Measurements from ENCODE around the gene AHCY.
"Not testable (repeated sequence)": the region's sequence is repeated elsewhere in the genome, so short reads cannot be mapped to it uniquely, and the experiment has no call there.

The AHCY gene

DNA sequence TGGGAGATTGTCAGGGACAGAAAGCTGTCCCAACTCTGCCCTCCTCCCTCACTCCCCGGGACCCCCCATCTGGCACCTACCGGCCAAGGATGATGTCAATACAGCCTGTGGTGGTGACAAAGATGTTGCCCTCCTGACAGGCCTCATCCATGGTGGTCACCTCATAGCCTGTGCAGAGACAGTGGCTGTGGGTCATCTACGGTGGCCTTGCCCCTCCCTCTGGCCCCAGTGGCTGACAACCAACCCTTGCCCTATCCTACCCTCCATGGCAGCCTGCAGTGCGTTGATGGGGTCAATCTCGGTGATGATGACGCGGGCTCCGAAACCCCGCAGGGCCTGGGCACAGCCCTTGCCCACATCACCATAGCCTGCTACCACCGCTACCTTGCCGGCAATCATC lies 12.7 kb downstream of the AHCY start:
- peaks cover 57 to 90% of the 10 kb centered on the region in 2 donors for H3K36me3 ChIP-seq (replicated peaks in 1 of 2; ENCODE audit: control insufficient read depth in 2 of 2, insufficient read depth in 2 of 2, low read length in 2 of 2)
- no peak overlapping the region for H2BK120ac ChIP-seq (ENCODE audit: low read depth, low read length)
- no peak overlapping the region for H3K27ac ChIP-seq (replicated peaks; ENCODE audit: low read length)
- no peak overlapping the region for H3K9ac ChIP-seq (ENCODE audit: low read depth, low read length, poor library complexity)
- no peak overlapping the region for H3K4ac ChIP-seq (ENCODE audit: low read length)
- no peak overlapping the region for H2BK5ac ChIP-seq (ENCODE audit: low read length)
- no peak overlapping the region for H3K4me2 ChIP-seq (ENCODE audit: insufficient read depth, low read length, poor library complexity, severe bottlenecking)
- no peak overlapping the region for H3K23ac ChIP-seq (ENCODE audit: low read depth, low read length, poor library complexity)
- no peak overlapping the region for H2BK12ac ChIP-seq (ENCODE audit: low read length)
- H4K91ac ChIP-seq (ENCODE audit: low read depth, low read length, poor library complexity) = no peak overlapping the region
- no CpG with 5 or more reads among the region's 11 CpGs for WGBS, 2 donors (ENCODE audit: extremely low coverage in 2 of 2, insufficient read length in 2 of 2, insufficient replicate concordance in 1 of 2)
- peak overlapping the region in 1 of 2 donors; percentile 14 for H3K4me3 ChIP-seq (ENCODE audit: low read length in 2 of 2)
- no peaks in the 10 kb centered on the region for H3K4me1 ChIP-seq (ENCODE audit: control insufficient read depth in 2 of 2, insufficient read depth in 1 of 2, low read depth in 1 of 2, low read length in 2 of 2)
- H2AK5ac ChIP-seq (ENCODE audit: low read depth, low read length) = no peak overlapping the region
- H3K14ac ChIP-seq (ENCODE audit: low read length) = no peak overlapping the region
- no peak overlapping the region for H2BK15ac ChIP-seq (ENCODE audit: low read length)
- DNase-seq (ENCODE audit: low spot score) = no peak
- H2AFZ ChIP-seq (ENCODE audit: low read length) = no peak overlapping the region
- peaks cover 2% of the 10 kb centered on the region for H3K79me1 ChIP-seq (ENCODE audit: low read depth, low read length)
- peak overlapping the region; percentile 3 for H4K8ac ChIP-seq (ENCODE audit: low read depth, low read length)
- no peaks in the 10 kb centered on the region for H3K9me3 ChIP-seq (replicated peaks in 1 of 2; ENCODE audit: control insufficient read depth in 2 of 2, insufficient read depth in 1 of 2, low read depth in 1 of 2, low read length in 2 of 2)
- no peaks in the 10 kb centered on the region for H3K27me3 ChIP-seq (ENCODE audit: control insufficient read depth in 3 of 3, insufficient read depth in 3 of 3, low read depth in 1 of 3, low read length in 3 of 3)
- H3K18ac ChIP-seq (ENCODE audit: low read length) = no peak overlapping the region

DNA sequence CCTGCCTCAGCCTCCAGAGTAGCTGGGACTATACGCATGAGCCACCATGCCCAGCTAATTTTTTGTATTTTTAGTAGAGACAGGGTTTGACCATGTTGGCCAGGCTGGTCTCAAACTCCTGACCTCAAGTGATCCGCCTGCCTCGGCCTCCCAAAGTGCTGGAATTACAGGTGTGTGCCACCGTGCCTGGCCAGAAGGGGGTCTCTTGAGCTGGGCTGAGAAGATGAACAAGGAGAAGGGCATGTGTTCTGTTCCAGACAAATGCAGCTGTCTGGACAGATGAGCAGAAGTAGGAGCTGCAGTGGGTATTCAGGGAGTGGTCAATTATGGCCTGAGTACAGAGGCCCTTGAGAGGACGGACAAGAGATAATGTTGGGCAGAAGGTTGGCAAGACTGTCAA lies 15.7 kb downstream of the AHCY start:
- DNase-seq (ENCODE audit: low spot score); H3K27ac ChIP-seq (replicated peaks; ENCODE audit: low read length); H2AFZ ChIP-seq (ENCODE audit: low read length); H3K4me1 ChIP-seq (ENCODE audit: control insufficient read depth in 2 of 2, insufficient read depth in 1 of 2, low read depth in 1 of 2, low read length in 2 of 2); H2BK15ac ChIP-seq (ENCODE audit: low read length); H3K18ac ChIP-seq (ENCODE audit: low read length); H3K14ac ChIP-seq (ENCODE audit: low read length); H3K4me2 ChIP-seq (ENCODE audit: insufficient read depth, low read length, poor library complexity, severe bottlenecking); H2BK120ac ChIP-seq (ENCODE audit: low read depth, low read length); H3K4me3 ChIP-seq (ENCODE audit: low read length in 2 of 2); H2AK5ac ChIP-seq (ENCODE audit: low read depth, low read length); H3K27me3 ChIP-seq (ENCODE audit: control insufficient read depth in 3 of 3, insufficient read depth in 3 of 3, low read depth in 1 of 3, low read length in 3 of 3); H3K4ac ChIP-seq (ENCODE audit: low read length); H3K9ac ChIP-seq (ENCODE audit: low read depth, low read length, poor library complexity); H3K23ac ChIP-seq (ENCODE audit: low read depth, low read length, poor library complexity); H4K91ac ChIP-seq (ENCODE audit: low read depth, low read length, poor library complexity); H3K9me3 ChIP-seq (replicated peaks in 1 of 2; ENCODE audit: control insufficient read depth in 2 of 2, insufficient read depth in 1 of 2, low read depth in 1 of 2, low read length in 2 of 2); H2BK5ac ChIP-seq (ENCODE audit: low read length); H2BK12ac ChIP-seq (ENCODE audit: low read length); H4K8ac ChIP-seq (ENCODE audit: low read depth, low read length); H3K79me1 ChIP-seq (ENCODE audit: low read depth, low read length): not testable (repeated sequence)
- H3K36me3 ChIP-seq (replicated peaks in 1 of 2; ENCODE audit: control insufficient read depth in 2 of 2, insufficient read depth in 2 of 2, low read length in 2 of 2) = peaks cover 65 to 90% of the 10 kb centered on the region in 2 donors
- WGBS, 2 donors (ENCODE audit: extremely low coverage in 2 of 2, insufficient read length in 2 of 2, insufficient replicate concordance in 1 of 2) = no CpG with 5 or more reads among the region's 5 CpGs

DNA sequence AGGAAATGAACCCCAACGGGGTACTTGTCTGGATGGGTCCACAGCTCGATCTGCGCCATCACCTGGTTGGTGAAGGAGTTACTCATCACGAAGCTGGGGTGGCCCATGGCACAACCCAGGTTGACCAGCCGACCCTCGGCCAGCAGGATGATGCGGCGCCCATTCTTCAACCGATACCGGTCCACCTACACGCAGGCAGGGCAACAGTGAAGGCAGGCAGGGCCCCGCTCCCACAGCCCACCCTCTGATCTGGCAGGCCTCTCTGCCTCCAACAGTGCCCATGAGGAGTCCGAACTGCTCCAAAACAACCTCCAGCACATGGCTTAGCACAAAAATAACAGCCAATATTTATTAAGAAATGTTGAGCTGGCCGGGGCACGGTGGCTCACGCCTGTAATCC lies 17.7 kb downstream of the AHCY start:
- Histone ChIP-seq H4K91ac (ENCODE audit: low read depth, low read length, poor library complexity) (no peak overlapping the region), H3K36me3 (replicated peaks in 1 of 2; ENCODE audit: control insufficient read depth in 2 of 2, insufficient read depth in 2 of 2, low read length in 2 of 2) (peaks cover 59 to 90% of the 10 kb centered on the region in 2 donors), H3K27ac (replicated peaks; ENCODE audit: low read length) (no peak overlapping the region), H2AK5ac (ENCODE audit: low read depth, low read length) (no peak overlapping the region), H2BK15ac (ENCODE audit: low read length) (no peak overlapping the region), H3K9me3 (replicated peaks in 1 of 2; ENCODE audit: control insufficient read depth in 2 of 2, insufficient read depth in 1 of 2, low read depth in 1 of 2, low read length in 2 of 2) (no peaks in the 10 kb centered on the region), H4K8ac (ENCODE audit: low read depth, low read length) (peak overlapping the region; percentile 88), H2BK5ac (ENCODE audit: low read length) (no peak overlapping the region), H3K79me1 (ENCODE audit: low read depth, low read length) (no peaks in the 10 kb centered on the region), H3K23ac (ENCODE audit: low read depth, low read length, poor library complexity) (no peak overlapping the region), H3K4me3 (ENCODE audit: low read length in 2 of 2) (no peak overlapping the region), H2BK12ac (ENCODE audit: low read length) (no peak overlapping the region), H3K9ac (ENCODE audit: low read depth, low read length, poor library complexity) (no peak overlapping the region), H2BK120ac (ENCODE audit: low read depth, low read length) (peak overlapping the region; percentile 61), H3K4me1 (ENCODE audit: control insufficient read depth in 2 of 2, insufficient read depth in 1 of 2, low read depth in 1 of 2, low read length in 2 of 2) (no peaks in the 10 kb centered on the region), H3K27me3 (ENCODE audit: control insufficient read depth in 3 of 3, insufficient read depth in 3 of 3, low read depth in 1 of 3, low read length in 3 of 3) (no peaks in the 10 kb centered on the region), H3K4ac (ENCODE audit: low read length) (no peak overlapping the region), H3K14ac (ENCODE audit: low read length) (no peak overlapping the region), H3K4me2 (ENCODE audit: insufficient read depth, low read length, poor library complexity, severe bottlenecking) (no peak overlapping the region), H2AFZ (ENCODE audit: low read length) (no peak overlapping the region), H3K18ac (ENCODE audit: low read length) (no peak overlapping the region)
- DNase-seq (ENCODE audit: low spot score) = no peak
- no CpG with 5 or more reads among the region's 16 CpGs for WGBS, 2 donors (ENCODE audit: extremely low coverage in 2 of 2, insufficient read length in 2 of 2, insufficient replicate concordance in 1 of 2)

DNA sequence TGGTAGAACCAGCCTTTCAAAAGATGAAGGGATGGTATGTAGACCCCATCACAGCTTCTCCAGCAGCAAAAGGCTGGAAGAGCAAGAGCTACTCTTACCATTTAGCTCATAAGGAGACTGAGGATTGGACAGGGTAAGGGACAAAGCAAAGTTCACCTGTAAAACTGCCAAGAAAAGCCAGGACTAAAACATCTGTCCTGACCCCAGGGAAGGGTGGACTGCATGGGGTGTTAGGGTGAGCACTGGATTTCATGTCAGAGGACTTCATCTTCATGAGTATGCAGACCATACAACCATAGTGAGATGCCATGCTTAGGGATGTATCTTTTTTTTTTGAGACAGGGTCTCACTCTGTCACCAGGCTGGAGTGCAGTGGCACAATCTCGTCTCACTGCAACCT lies 19.3 kb downstream of the AHCY start:
- Histone ChIP-seq H3K9ac (ENCODE audit: low read depth, low read length, poor library complexity) (no peak overlapping the region), H3K18ac (ENCODE audit: low read length) (no peak overlapping the region), H3K27me3 (ENCODE audit: control insufficient read depth in 3 of 3, insufficient read depth in 3 of 3, low read depth in 1 of 3, low read length in 3 of 3) (no peaks in the 10 kb centered on the region), H4K8ac (ENCODE audit: low read depth, low read length) (no peak overlapping the region), H3K4me2 (ENCODE audit: insufficient read depth, low read length, poor library complexity, severe bottlenecking) (no peak overlapping the region), H2AK5ac (ENCODE audit: low read depth, low read length) (no peak overlapping the region), H3K14ac (ENCODE audit: low read length) (no peak overlapping the region), H2AFZ (ENCODE audit: low read length) (no peak overlapping the region), H3K4me3 (ENCODE audit: low read length in 2 of 2) (no peak overlapping the region), H3K4ac (ENCODE audit: low read length) (no peak overlapping the region), H2BK15ac (ENCODE audit: low read length) (no peak overlapping the region), H4K91ac (ENCODE audit: low read depth, low read length, poor library complexity) (no peak overlapping the region), H3K4me1 (ENCODE audit: control insufficient read depth in 2 of 2, insufficient read depth in 1 of 2, low read depth in 1 of 2, low read length in 2 of 2) (no peaks in the 10 kb centered on the region), H2BK5ac (ENCODE audit: low read length) (no peak overlapping the region), H2BK12ac (ENCODE audit: low read length) (no peak overlapping the region), H3K23ac (ENCODE audit: low read depth, low read length, poor library complexity) (no peak overlapping the region), H3K27ac (replicated peaks; ENCODE audit: low read length) (no peak overlapping the region), H2BK120ac (ENCODE audit: low read depth, low read length) (no peak overlapping the region), H3K36me3 (replicated peaks in 1 of 2; ENCODE audit: control insufficient read depth in 2 of 2, insufficient read depth in 2 of 2, low read length in 2 of 2) (peaks cover 53 to 93% of the 10 kb centered on the region in 2 donors), H3K79me1 (ENCODE audit: low read depth, low read length) (no peaks in the 10 kb centered on the region), H3K9me3 (replicated peaks in 1 of 2; ENCODE audit: control insufficient read depth in 2 of 2, insufficient read depth in 1 of 2, low read depth in 1 of 2, low read length in 2 of 2) (no peaks in the 10 kb centered on the region)
- WGBS, 2 donors (ENCODE audit: extremely low coverage in 2 of 2, insufficient read length in 2 of 2, insufficient replicate concordance in 1 of 2) = no CpG with 5 or more reads among the region's 1 CpG
- no peak for DNase-seq (ENCODE audit: low spot score)
